Fibroblast of villous mesenchyme (primary cell): ENCODE measurements around the gene PIP5K1A. TPM values are rescaled to one million over a fixed set of nuclear protein-coding genes. Genes with fewer than 3 reads are reported as not detected.
"Not testable (repeated sequence)": the region's sequence is repeated elsewhere in the genome, so short reads cannot be mapped to it uniquely, and the experiment has no call there.

Source experiments
- DNase-seq: peaks from one replicate; pipeline ENCODE4 v3.0.0-alpha.2; 2010; ENCODE audit warnings: low read depth
- H3K4me3 ChIP-seq: 2 replicates; pipeline ENCODE4 v1.5.1; 2011; ENCODE audit warnings: low read depth, mild to moderate bottlenecking, low read length
- CTCF ChIP-seq: IDR thresholded peaks from 2 replicates; pipeline ENCODE4 v1.5.1; 2012; ENCODE audit warnings: low read depth, mild to moderate bottlenecking, low read length; ENCODE audit not compliant: insufficient read depth
- total RNA-seq: library from RNA; depleted of rRNA; stranded (reverse); fragments of >200 nt; gene quantifications from 2 replicates; pipeline ENCODE4 v1.2.3, GENCODE V29; 2012

The PIP5K1A gene
- total RNA-seq, 1 donor: 131 TPM

GRCh38 chr1:151175041-151175741 lies 23.2 kb upstream of the PIP5K1A start:
- no peak for TF ChIP-seq CTCF
- H3K4me3 ChIP-seq: no peak overlapping the region
- no peak for DNase-seq

DNA sequence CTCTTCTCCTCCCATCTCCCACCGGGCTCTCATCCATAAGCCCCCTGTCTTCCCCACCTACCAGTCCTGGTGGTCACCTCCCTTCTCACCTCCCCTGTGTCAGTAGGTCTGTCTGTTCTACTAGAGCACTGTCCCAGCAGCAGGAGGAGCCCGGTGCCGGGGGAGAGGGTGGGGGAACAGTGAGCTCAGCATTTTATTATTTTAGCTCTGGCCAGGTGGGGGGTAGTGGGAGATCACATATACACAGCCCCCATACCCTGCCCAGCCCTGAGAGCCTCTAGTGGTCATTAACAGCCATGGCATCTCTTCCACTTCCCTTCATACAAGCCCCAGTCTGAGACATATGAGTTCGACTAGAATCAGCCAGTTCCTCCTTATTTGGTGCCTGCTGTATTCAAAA lies 22.5 kb upstream of the PIP5K1A start, which contains the start of gene TMOD4:
TMOD4 (minus strand) TSS at position 119 of the 400 bp plus-strand sequence. CDS start 1,106 bp downstream, outside the sequence.
- DNase-seq: peak; percentile 12
- TF ChIP-seq CTCF: peak; percentile 70
- H3K4me3 ChIP-seq: no peak within 1 kb of the TSS

DNA sequence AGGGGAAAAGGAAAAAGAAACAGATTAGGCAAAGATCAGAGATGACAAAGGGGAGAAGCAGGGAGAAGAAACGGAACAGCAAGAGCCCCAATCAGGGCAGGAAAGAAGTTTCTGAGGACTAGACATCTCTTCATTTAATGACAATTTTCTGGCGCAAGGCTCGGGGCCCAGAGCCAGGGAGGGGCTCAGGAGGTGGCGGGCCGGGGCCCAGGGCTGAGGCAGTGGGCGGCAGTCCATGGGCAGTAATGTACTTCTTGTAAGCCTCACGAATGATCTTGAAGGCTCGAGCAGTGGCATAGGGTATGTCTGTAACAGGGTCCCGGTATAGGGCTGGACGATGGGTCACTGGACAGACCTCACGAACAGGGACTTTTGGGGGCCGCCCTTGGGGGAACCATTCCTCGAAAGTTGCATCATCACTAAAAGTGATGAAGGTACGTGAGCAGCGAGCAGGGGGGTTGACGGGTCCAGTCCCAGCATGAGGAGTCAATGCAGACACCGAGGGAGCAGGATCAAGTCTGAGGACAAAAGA lies 21.8 kb upstream of the PIP5K1A start:
- TF ChIP-seq CTCF: no peak
- no peak for DNase-seq
- no peak overlapping the region for H3K4me3 ChIP-seq

DNA sequence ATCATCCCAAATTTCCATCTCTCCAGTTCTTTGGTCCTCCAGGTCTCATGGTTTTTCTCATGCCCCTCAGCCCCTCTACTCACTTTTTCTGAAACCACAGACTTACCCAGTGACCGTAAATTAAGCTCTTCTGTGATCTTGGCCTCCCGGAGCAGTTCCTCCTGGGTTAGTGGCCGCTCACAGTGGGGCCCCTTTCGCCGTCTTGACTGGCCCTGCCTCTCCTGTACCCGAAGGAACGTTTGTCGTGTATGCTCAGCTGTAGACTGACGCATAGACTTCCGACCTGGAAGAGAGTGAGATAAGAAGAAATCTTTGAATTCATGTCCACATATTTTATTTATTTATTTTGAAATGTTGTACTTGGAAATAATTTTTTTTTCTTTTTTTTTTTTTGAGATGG lies 14.1 kb upstream of the PIP5K1A start:
- TF ChIP-seq CTCF: no peak
- H3K4me3 ChIP-seq: no peak overlapping the region
- DNase-seq: no peak

- TF ChIP-seq CTCF: no peak
- DNase-seq: no peak
- no peak overlapping the region for H3K4me3 ChIP-seq
These were observed 11.1 kb upstream of the PIP5K1A start for GRCh38 chr1:151187205-151187604.

DNA sequence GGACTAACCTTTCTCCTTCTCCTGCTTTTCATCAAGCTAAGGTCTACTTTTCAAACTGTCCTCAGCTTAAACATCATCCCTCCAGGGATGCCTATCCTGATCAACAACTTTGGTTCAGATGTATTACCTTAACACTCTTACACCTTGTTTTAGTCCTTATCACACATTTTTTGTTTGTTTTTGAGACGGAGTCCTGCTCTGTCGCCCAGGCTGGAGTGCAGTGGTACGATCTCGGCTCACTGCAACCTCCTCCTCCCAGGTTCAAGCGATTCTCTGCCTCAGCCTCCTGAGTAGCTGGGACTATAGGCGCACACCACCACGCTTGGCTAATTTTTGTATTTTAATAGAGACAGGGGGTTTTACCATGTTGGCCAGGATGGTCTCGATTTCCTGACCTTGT lies 9.7 kb upstream of the PIP5K1A start:
- DNase-seq: not testable (repeated sequence)
- peak overlapping the region; percentile 97 for H3K4me3 ChIP-seq

GRCh38 chr1:151189637-151190445 lies 8.5 kb upstream of the PIP5K1A start, which contains the start of gene VPS72:
VPS72 (minus strand) TSS chr1:151190197; CDS start chr1:151190121, 76 bp downstream.
- peak within 1 kb of the TSS; percentile 97 for H3K4me3 ChIP-seq
- no peak for TF ChIP-seq CTCF
- DNase-seq: peak; percentile 91
